SKM-1 treated with dmso at 0.1 percent for 144 hours (cell line): ENCODE data around the gene VCAN.

Experiments
- DNase-seq: peaks from one replicate; lab custom pipeline; 2025; ENCODE audit not compliant: unreplicated experiment; lab: John Stamatoyannopoulos, UW

The VCAN gene

GRCh38 chr5:83467371-83468035, 4.0 kb upstream of the VCAN start:
- DNase-seq, result no peak

GRCh38 chr5:83469075-83469474, 2.5 kb upstream of the VCAN start:
- DNase-seq, result no peak

GRCh38 chr5:83470526-83471404, 779 bp upstream of the VCAN start:
- DNase-seq, result no peak

GRCh38 chr5:83472213-83472507, 616 bp downstream of the VCAN start:
- no peak for DNase-seq

GRCh38 chr5:83472508-83473345, 1.2 kb downstream of the VCAN start:
- no peak for DNase-seq

GRCh38 chr5:83473346-83474160, 2.0 kb downstream of the VCAN start:
- DNase-seq, result peak; percentile 81

GRCh38 chr5:83474161-83474796, 2.7 kb downstream of the VCAN start:
- peak; percentile 78 for DNase-seq

GRCh38 chr5:83474991-83475390, 3.4 kb downstream of the VCAN start:
- DNase-seq, result no peak

- DNase-seq, result no peak
These were observed 3.9 kb downstream of the VCAN start for GRCh38 chr5:83475391-83475863.

GRCh38 chr5:83475935-83476814, 4.6 kb downstream of the VCAN start:
- no peak for DNase-seq

- DNase-seq, result no peak
These were observed 11.4 kb downstream of the VCAN start for GRCh38 chr5:83482961-83483360.

- no peak for DNase-seq
These were observed 12.8 kb downstream of the VCAN start for GRCh38 chr5:83484294-83484693.

- no peak for DNase-seq
These were observed 14.3 kb downstream of the VCAN start for GRCh38 chr5:83485842-83486241.

- DNase-seq, result no peak
These were observed 15.6 kb downstream of the VCAN start for GRCh38 chr5:83487155-83487554.

GRCh38 chr5:83488271-83488670, 16.7 kb downstream of the VCAN start:
- no peak for DNase-seq

- DNase-seq, result no peak
These were observed 17.3 kb downstream of the VCAN start for GRCh38 chr5:83488821-83489220.

GRCh38 chr5:83490203-83490602, 18.7 kb downstream of the VCAN start:
- DNase-seq, result no peak

- no peak for DNase-seq
These were observed 20.8 kb downstream of the VCAN start for GRCh38 chr5:83492331-83492730.

- DNase-seq, result no peak
These were observed 22.1 kb downstream of the VCAN start for GRCh38 chr5:83493644-83494043.
